ENCODE data around the gene ZNRF2.

GRCh38 chr7:30406664-30407425 is 122.4 kb downstream of the ZNRF2 start:
- TF ChIP-seq NFYB (IDR thresholded peaks at IDR 0.05; ENCODE audit: insufficient read depth, low read depth, low read length), result no peak
- no peak for TF ChIP-seq CEBPB (IDR thresholded peaks at IDR 0.05; ENCODE audit: borderline replicate concordance in 1 of 2, low read depth in 2 of 2, low read length in 2 of 2)
- TF ChIP-seq FOS (IDR thresholded peaks at IDR 0.05; ENCODE audit: borderline replicate concordance, extremely low read depth, insufficient read length), result no peak
- TF ChIP-seq CREB1 (IDR thresholded peaks at IDR 0.05; ENCODE audit: low read depth), result no peak
- TF ChIP-seq FOXK2 (IDR thresholded peaks at IDR 0.05), result no peak
- no peak for TF ChIP-seq POLR2A (IDR thresholded peaks at IDR 0.05; ENCODE audit: low read depth, low read length)
- TF ChIP-seq MYC (IDR thresholded peaks at IDR 0.05; ENCODE audit: insufficient read depth, insufficient read length, insufficient replicate concordance, low read length, severe bottlenecking), result no peak
- no peak for TF ChIP-seq TAF1 (IDR thresholded peaks at IDR 0.05; ENCODE audit: borderline replicate concordance, low read depth, low read length)
- TF ChIP-seq NR2F1 (conservative IDR thresholded peaks at IDR 0.05), result no peak
- TF ChIP-seq NFIC (IDR thresholded peaks at IDR 0.05; ENCODE audit: low read depth, low read length), result no peak

All from GM12878 (cell line).